IPS-NIHi11 (cell line): ENCODE results near the gene CDK14.

Source experiments
- DNase-seq: peaks from one replicate; pipeline ENCODE4 v3.0.0; 2012; ENCODE audit warnings: mixed read lengths, low spot score

CDK14 gene

DNA sequence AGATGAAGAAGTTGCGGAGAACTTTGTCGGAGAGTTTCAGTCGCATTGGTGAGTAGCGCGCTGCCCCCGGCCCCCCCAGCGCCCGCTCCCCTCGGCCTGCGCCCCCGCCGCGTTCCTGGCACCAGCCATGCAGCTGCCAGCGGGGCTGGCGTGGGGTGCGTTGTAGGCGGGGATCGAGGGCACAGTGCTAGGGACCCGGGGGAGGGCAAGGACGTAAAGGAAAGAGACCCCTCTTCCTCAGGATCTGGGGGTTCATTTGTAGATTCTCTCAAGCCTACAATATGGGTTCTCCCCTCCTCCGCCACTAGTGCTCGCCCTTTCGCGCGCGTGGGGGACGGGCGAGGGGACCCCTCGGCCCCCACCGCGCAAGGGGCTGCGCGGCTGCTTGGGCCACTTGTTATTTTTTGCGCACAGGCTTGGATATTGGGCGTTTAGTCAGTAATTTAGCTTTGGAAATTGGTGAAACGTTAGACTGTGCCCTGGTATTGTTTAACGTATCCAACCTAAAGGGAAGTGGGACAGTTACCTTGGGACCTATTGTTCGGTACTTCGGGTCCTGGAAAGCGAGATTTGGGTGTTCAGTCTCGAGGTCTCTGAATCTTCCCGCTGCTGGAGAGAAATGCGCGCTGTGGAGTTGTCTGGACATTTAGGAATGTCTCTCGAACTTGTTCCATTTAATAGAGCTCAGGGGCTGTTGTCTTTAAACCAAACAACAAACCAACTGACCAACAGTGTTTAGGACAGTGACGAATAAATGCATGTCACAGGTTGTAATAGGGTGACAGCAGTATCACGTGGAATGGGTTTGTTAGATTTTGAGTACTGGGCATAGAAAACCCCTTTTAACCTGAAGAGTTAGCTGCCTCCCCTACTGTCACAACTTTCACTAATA lies 796 bp downstream of the CDK14 start:
- no peak for DNase-seq

GRCh38 chr7:90597563-90598253 lies 1.6 kb downstream of the CDK14 start:
- no peak for DNase-seq

- DNase-seq: no peak
Observed at GRCh38 chr7:90599038-90599437, 2.9 kb downstream of the CDK14 start.

DNA sequence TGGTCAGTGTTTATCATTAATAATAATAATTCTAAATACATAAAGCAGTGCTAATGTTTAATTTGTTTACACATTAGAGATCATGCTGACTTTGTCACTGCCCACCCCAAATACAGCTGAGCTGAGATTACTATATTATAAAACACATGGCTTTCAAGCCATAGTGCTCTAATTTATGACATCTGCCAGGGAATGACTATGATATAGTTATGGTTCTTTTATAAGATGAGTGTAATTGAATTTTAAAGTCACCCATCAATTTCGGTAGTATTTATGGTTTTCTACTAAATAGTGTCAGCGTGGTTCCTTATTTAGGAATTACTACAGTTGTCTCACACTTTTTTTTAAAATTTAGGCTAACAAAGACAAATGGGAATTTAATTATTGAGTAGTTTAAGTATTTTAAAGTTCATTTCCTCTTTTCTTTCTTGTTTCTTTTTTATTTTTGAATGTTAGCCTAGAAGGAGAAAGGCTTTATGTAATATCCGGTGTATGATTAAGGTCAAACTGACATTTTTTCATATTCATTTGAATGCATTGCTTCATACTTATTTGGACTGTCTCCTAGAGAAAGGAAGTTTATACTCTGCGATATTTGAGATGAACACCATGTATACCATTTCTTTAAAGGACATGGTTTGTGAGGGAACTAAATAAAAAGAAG lies 3.9 kb downstream of the CDK14 start:
- DNase-seq: no peak

DNA sequence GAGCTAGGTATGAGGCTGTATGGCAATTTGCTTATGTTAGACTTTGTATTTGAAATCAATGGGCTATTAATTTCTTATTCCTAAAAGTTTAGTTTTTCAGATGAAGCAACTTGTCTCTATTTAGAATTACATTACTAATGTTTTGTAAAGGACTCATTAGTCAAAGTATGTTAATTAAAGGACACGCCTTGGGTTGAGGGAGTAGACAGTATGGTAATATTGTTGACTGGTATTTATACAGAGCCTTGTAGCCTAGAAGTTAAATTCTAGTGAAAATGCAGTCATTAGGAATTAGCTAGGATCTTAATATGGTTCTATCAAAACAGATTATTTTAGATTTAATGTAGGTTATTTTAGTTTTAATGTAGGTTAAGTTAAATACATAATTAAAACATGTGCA lies 6.2 kb downstream of the CDK14 start:
- DNase-seq: no peak

DNA sequence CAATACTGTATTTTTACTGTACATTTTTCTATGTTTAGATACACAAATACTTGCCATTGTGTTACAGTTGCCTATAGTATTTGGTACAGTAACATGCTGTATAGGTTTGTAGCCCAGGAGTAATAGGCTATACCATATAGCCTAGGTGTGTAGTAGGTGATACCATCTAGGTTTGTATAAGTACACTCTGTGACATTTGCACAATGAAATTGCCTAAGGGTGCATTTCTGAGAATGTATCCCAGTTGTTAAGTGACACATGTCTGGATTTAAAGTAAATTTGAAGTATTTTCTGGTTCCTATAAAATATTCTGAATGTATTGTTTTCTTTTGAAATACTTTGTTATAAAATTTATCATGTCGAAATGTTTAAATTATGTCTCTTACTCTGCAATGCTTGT lies 7.2 kb downstream of the CDK14 start:
- no peak for DNase-seq

- DNase-seq: no peak
Observed at GRCh38 chr7:90604383-90604782, 8.3 kb downstream of the CDK14 start.

DNA sequence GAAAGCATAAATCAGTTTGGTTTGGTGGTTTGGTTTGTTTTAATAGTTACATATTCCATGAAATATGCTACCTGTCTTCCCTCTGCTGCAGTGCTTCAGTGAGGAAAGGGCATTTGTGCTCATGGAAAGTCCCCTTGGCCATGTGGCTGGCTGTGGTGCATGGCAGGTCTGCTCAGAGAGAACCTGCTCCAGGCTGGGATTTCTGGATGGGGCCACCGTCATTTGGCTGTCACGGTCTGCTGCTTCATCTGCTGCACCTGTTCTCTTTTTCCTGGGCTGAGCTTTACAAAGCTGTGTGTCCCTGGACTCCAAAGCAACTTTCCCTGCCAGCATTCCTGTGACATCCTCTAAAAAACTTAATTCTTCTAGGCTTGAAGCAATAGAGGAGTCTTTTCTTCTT lies 8.9 kb downstream of the CDK14 start:
- DNase-seq: no peak

GRCh38 chr7:90607196-90607595 lies 11.1 kb downstream of the CDK14 start:
- no peak for DNase-seq

DNA sequence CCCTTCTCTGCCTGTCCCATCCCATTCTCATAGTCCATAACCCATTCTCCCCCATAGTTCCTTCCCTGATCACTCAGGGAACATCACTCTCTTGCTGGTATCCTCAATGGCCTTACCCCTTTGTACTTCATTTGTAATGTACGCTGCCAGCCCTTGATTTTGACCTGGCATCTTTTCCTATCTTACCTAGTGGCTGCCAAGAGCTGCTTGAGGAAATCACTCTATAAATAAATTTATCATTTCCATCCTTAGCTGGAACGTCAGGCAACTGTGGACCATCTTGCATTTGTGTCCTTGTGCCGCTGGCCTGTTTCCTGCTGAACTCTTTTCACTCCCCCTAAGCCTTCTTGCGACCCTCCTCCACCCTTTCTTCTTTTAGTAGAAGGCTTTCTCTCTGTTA lies 14.0 kb downstream of the CDK14 start:
- no peak for DNase-seq

DNA sequence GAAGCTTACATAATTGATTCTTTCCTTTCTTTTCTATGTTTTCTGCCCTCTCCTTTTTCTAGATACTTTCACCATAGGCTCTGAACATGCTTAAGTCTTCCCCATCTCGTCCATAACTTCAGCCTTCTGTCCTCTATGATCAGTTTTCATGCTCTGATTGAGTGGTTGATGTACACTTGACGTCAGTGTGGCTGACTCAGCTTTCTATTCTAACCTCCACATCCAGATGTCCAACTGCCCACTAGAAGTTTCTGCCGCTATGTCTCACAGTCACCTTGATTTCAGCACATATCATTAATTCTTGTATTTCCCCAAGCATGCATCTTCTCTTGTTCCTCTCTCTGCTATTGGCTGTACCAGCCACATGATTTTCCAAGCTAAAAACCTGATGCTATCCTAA lies 15.0 kb downstream of the CDK14 start:
- no peak for DNase-seq

DNA sequence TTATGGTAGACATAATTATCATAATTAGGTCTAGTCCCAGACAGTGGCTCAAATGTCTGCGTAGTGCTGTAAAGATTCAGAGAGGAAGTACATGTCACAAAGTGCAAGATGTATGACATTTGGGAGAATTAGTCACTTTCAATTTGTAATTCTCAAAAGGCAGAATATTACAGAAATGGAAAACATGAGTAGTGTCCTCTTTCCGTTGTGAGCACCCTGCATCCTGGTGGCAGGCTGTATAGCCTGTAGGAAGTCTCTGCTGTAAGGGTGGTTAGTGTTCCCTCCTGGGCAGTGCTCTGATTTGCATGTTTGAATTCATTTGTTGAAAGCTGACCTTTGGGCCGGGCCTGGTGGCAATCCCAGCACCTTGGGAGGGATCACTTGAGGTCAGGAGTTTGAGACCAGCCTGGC lies 17.0 kb downstream of the CDK14 start:
- DNase-seq: no peak

DNA sequence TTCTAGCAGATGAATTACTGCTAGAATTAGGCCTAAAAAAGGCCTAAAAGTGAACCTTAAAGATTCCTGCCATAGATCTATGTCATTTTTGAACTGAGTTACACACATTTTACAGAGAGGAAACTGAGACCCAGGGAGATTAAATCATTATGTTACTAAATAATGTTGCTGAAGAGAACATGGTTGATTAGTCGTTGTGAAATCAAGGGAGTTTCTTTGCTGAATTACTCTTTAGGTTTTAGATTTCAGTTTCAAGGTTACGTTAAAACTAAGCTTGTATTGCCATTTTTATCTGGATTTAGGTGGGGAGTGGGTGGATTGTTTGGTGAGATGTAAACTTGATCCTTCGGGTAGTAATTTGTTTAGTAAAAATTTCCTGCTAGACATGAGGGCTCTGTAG lies 21.3 kb downstream of the CDK14 start:
- DNase-seq: no peak

DNA sequence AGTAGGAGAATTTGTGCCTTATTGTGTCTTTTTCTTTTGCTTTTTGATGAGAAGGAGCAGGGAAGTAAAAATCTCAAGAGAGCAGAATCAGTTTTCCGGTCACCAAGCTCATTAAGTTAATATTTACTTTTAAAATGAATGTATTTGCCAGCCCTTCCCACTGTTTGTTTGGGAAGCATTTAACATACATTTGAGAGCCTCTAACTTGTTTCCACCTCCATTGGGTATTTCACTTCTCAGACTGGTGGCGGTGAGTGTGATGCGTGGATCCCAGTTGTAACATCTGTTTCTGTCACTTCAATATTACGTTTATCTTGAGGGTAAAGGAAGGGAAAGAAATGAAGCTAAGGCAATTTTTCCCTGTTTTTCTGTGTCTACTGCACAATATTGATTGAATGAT lies 22.8 kb downstream of the CDK14 start:
- DNase-seq: no peak

GRCh38 chr7:90621125-90621746 lies 25.1 kb downstream of the CDK14 start:
- DNase-seq: no peak

DNA sequence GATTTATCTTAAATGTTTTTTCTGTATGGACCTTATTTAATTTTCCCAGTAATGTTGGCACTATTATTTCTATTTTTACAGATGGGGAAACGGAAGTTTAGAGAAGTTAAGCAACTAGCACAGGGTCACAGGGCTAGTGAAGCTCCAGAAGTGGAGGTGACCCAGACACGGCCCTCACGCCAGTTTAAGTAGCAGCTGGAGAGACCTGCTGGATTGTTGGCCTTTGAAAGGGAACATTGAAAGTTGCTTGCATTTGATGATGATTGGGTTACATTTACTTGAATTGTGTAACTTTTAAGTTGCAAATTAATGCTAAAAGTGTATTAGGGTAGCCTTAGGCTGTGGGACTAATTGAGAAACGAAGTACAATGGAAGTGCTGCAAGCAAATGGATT lies 25.6 kb downstream of the CDK14 start:
- DNase-seq: no peak

GRCh38 chr7:90622670-90623069 lies 26.5 kb downstream of the CDK14 start:
- DNase-seq: no peak

- DNase-seq: no peak
Observed at GRCh38 chr7:90624225-90624911, 28.2 kb downstream of the CDK14 start.

GRCh38 chr7:90625051-90625450 lies 28.9 kb downstream of the CDK14 start:
- no peak for DNase-seq

- DNase-seq: peak; percentile 50
Observed at GRCh38 chr7:90625562-90625961, 29.4 kb downstream of the CDK14 start.

DNA sequence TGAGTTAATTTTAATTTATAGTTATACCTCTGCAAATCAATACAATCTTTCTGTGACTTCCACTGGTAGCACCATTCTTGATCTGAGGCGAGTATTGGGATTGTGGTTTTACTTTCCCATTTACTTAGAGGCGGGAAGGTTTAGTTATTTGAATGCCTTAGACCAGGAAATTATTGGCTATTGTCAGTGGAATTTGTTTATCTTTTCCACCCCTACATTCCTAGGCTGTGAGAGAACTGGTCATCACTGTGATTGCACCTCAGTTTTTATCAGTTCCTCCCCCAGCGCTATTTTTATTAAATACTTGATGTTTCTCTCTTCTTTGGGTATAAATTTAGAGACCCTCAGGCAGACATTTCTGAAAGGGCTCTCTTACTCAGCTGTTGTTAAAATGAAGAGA lies 29.9 kb downstream of the CDK14 start:
- DNase-seq: no peak
